GM23338 (cell line): Measurements from ENCODE around the gene ARID3A. TPM values are rescaled to one million over a fixed set of nuclear protein-coding genes. Genes with fewer than 3 reads are reported as not detected.

Source experiments
- EZH2 ChIP-seq: fragments of 200-600 bp; sonication (generic); IDR thresholded peaks from one replicate; pipeline ENCODE4 v1.8.0; 2017; ENCODE audit warnings: antibody characterized with exemption, mild to moderate bottlenecking, low read depth; ENCODE audit not compliant: unreplicated experiment
- EZH2phosphoT487 ChIP-seq: fragments of 200-600 bp; sonication (generic); IDR thresholded peaks from one replicate; pipeline ENCODE4 v1.8.1; 2018; ENCODE audit warnings: antibody characterized with exemption; ENCODE audit not compliant: unreplicated experiment
- JUNB ChIP-seq: IDR thresholded peaks from one replicate; pipeline ENCODE4 v1.6.1; 2016; ENCODE audit warnings: antibody characterized with exemption; ENCODE audit not compliant: unreplicated experiment
- NANOG ChIP-seq: IDR thresholded peaks from 2 replicates; pipeline ENCODE4 v1.6.1; 2016; ENCODE audit warnings: antibody characterized with exemption, borderline replicate concordance
- POLR2AphosphoS5 ChIP-seq: IDR thresholded peaks from 2 replicates; pipeline ENCODE4 v1.6.1; 2016; ENCODE audit warnings: antibody characterized with exemption, low read depth
- STAT1 ChIP-seq: IDR thresholded peaks from one replicate; pipeline ENCODE4 v1.6.1; 2016; ENCODE audit warnings: antibody characterized with exemption; ENCODE audit not compliant: unreplicated experiment
- ZNF114 ChIP-seq: fragments of 250-450 bp; sonication (Bioruptor Pico); IDR thresholded peaks from 2 replicates; pipeline ENCODE4 v1.5.0; 2020; ENCODE audit warnings: mild to moderate bottlenecking, moderate library complexity
- polyA plus RNA-seq: library from polyadenylated mRNA; unstranded; fragments of >200 nt; fragmentation: Nextera tagmentation; extraction: Ambion mirVana; gene quantifications from 2 replicates; pipeline ENCODE4 v1.2.1, GENCODE V29; 2016
- total RNA-seq: library from RNA; depleted of rRNA; stranded (reverse); fragments of >200 nt; shearing (Covaris generic); gene quantifications from 2 replicates; pipeline ENCODE4 v1.2.3, GENCODE V29; 2014
- TF ChIP-seq, protein P1 (sequence below): fragments of 250-450 bp; sonication (Bioruptor Pico); IDR thresholded peaks from 2 replicates; pipeline ENCODE4 v1.5.0; 2020; ENCODE audit warnings: mild to moderate bottlenecking, moderate library complexity
- TF ChIP-seq, protein P2 (sequence below), 2 experiments: fragments of 200-600 bp in 1 of 2; sonication (generic) in 1 of 2; conservative IDR thresholded peaks; 2 replicates each; pipeline versions ENCODE4 v1.5.1 to v1.6.1; 2016 to 2017; ENCODE audit warnings: antibody characterized with exemption in 2 of 2, low read depth in 2 of 2, mild to moderate bottlenecking in 2 of 2, moderate library complexity in 1 of 2
- TF ChIP-seq, protein P3 (sequence below): IDR thresholded peaks from 2 replicates; pipeline ENCODE4 v1.6.1; 2016; ENCODE audit warnings: antibody characterized with exemption

The ARID3A gene
- total and polyA plus RNA-seq, 2 experiments from 2014 or later = 33.6 to 51.6 TPM

DNA sequence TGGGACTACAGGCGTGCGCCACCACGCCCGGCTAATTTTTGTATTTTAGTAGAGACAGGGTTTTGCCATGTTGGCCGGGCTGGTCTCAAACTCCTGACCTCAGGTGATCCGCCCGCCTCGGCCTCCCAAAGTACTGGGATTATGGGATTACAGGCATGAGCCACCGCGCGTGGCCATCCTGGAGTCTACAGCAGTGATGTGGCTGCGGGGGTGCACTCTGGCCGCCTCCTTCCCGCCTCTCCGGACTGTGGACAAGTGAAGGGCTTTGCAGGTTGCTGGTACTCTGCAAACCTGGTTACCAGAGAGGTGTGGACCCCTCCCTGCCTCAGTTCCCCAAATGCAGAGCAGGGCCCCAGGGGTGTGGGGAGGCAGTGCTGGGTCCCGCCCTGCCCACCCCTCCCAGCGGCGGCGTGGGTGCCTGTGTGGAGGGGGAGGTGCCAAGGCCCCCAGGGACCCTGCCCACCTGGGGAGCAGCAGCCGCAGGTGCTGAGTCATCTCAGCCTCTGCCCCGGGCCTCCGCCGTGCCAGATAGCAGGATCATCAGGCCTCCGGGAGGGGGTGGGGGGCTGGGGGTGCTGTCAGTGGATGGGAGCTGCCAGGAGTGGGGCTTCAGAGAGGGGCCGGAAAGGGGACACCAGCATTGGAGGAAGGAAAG, 23.1 kb downstream of the ARID3A start (continued):
- TF ChIP-seq, protein P1, sequence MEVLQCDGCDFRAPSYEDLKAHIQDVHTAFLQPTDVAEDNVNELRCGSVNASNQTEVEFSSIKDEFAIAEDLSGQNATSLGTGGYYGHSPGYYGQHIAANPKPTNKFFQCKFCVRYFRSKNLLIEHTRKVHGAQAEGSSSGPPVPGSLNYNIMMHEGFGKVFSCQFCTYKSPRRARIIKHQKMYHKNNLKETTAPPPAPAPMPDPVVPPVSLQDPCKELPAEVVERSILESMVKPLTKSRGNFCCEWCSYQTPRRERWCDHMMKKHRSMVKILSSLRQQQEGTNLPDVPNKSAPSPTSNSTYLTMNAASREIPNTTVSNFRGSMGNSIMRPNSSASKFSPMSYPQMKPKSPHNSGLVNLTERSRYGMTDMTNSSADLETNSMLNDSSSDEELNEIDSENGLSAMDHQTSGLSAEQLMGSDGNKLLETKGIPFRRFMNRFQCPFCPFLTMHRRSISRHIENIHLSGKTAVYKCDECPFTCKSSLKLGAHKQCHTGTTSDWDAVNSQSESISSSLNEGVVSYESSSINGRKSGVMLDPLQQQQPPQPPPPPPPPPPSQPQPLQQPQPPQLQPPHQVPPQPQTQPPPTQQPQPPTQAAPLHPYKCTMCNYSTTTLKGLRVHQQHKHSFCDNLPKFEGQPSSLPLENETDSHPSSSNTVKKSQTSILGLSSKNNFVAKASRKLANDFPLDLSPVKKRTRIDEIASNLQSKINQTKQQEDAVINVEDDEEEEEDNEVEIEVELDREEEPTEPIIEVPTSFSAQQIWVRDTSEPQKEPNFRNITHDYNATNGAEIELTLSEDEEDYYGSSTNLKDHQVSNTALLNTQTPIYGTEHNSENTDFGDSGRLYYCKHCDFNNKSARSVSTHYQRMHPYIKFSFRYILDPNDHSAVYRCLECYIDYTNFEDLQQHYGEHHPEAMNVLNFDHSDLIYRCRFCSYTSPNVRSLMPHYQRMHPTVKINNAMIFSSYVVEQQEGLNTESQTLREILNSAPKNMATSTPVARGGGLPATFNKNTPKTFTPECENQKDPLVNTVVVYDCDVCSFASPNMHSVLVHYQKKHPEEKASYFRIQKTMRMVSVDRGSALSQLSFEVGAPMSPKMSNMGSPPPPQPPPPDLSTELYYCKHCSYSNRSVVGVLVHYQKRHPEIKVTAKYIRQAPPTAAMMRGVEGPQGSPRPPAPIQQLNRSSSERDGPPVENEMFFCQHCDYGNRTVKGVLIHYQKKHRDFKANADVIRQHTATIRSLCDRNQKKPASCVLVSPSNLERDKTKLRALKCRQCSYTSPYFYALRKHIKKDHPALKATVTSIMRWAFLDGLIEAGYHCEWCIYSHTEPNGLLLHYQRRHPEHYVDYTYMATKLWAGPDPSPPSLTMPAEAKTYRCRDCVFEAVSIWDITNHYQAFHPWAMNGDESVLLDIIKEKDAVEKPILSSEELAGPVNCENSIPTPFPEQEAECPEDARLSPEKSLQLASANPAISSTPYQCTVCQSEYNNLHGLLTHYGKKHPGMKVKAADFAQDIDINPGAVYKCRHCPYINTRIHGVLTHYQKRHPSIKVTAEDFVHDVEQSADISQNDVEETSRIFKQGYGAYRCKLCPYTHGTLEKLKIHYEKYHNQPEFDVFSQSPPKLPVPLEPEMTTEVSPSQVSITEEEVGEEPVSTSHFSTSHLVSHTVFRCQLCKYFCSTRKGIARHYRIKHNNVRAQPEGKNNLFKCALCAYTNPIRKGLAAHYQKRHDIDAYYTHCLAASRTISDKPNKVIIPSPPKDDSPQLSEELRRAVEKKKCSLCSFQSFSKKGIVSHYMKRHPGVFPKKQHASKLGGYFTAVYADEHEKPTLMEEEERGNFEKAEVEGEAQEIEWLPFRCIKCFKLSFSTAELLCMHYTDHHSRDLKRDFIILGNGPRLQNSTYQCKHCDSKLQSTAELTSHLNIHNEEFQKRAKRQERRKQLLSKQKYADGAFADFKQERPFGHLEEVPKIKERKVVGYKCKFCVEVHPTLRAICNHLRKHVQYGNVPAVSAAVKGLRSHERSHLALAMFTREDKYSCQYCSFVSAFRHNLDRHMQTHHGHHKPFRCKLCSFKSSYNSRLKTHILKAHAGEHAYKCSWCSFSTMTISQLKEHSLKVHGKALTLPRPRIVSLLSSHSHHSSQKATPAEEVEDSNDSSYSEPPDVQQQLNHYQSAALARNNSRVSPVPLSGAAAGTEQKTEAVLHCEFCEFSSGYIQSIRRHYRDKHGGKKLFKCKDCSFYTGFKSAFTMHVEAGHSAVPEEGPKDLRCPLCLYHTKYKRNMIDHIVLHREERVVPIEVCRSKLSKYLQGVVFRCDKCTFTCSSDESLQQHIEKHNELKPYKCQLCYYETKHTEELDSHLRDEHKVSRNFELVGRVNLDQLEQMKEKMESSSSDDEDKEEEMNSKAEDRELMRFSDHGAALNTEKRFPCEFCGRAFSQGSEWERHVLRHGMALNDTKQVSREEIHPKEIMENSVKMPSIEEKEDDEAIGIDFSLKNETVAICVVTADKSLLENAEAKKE (CRISPR knock-in tag) = no peak
- TF ChIP-seq STAT1 (no peak), JUNB (no peak), POLR2AphosphoS5 (no peak), EZH2phosphoT487 (no peak), ZNF114 (CRISPR knock-in tag) (no peak), NANOG (no peak), EZH2 (no peak)
- TF ChIP-seq, protein P2, sequence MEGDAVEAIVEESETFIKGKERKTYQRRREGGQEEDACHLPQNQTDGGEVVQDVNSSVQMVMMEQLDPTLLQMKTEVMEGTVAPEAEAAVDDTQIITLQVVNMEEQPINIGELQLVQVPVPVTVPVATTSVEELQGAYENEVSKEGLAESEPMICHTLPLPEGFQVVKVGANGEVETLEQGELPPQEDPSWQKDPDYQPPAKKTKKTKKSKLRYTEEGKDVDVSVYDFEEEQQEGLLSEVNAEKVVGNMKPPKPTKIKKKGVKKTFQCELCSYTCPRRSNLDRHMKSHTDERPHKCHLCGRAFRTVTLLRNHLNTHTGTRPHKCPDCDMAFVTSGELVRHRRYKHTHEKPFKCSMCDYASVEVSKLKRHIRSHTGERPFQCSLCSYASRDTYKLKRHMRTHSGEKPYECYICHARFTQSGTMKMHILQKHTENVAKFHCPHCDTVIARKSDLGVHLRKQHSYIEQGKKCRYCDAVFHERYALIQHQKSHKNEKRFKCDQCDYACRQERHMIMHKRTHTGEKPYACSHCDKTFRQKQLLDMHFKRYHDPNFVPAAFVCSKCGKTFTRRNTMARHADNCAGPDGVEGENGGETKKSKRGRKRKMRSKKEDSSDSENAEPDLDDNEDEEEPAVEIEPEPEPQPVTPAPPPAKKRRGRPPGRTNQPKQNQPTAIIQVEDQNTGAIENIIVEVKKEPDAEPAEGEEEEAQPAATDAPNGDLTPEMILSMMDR (conservative IDR thresholded peaks at IDR 0.05; ENCODE audit: low read depth in 2 of 2) = no peak
- TF ChIP-seq, protein P3, sequence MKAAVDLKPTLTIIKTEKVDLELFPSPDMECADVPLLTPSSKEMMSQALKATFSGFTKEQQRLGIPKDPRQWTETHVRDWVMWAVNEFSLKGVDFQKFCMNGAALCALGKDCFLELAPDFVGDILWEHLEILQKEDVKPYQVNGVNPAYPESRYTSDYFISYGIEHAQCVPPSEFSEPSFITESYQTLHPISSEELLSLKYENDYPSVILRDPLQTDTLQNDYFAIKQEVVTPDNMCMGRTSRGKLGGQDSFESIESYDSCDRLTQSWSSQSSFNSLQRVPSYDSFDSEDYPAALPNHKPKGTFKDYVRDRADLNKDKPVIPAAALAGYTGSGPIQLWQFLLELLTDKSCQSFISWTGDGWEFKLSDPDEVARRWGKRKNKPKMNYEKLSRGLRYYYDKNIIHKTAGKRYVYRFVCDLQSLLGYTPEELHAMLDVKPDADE = no peak
